GM12878 (cell line): Measurements from ENCODE around the gene ELP6. TPM values are rescaled to one million over a fixed set of nuclear protein-coding genes. Genes with fewer than 3 reads are reported as not detected.

Source experiments
- BACH1 ChIP-seq: fragments of 450-650 bp; IDR thresholded peaks from 2 replicates; pipeline ENCODE4 v1.6.1; 2017; ENCODE audit warnings: mild to moderate bottlenecking, borderline replicate concordance
- BRCA1 ChIP-seq: IDR thresholded peaks from 2 replicates; pipeline ENCODE4 v1.6.1; 2011; ENCODE audit warnings: low read depth, low read length, improper control_type of control experiment
- CREB1 ChIP-seq: IDR thresholded peaks from 2 replicates; pipeline ENCODE4 v1.6.1; 2012; ENCODE audit warnings: low read depth, mild to moderate bottlenecking, inconsistent platforms
- E2F8 ChIP-seq: fragments of 450-650 bp; IDR thresholded peaks from 2 replicates; pipeline ENCODE4 v1.6.1; 2018; ENCODE audit warnings: mild to moderate bottlenecking, low read depth, moderate library complexity; ENCODE audit not compliant: partially characterized antibody
- EGR1 ChIP-seq, 2 experiments: IDR thresholded peaks; 1 replicate in 1 of 2; 2 replicates in 1 of 2; pipeline ENCODE4 v1.6.1; 2011 to 2012; ENCODE audit warnings: low read depth in 2 of 2, low read length in 2 of 2, borderline replicate concordance in 1 of 2, mild to moderate bottlenecking in 1 of 2, moderate library complexity in 1 of 2
- FOXK2 ChIP-seq: fragments of 450-650 bp; IDR thresholded peaks from 2 replicates; pipeline ENCODE4 v1.6.1; 2017; ENCODE audit warnings: mild to moderate bottlenecking, moderate library complexity
- GABPA ChIP-seq: IDR thresholded peaks from 2 replicates; pipeline ENCODE4 v1.6.1; 2014; ENCODE audit warnings: antibody characterized with exemption, low read depth, mild to moderate bottlenecking, inconsistent platforms
- MTA3 ChIP-seq: IDR thresholded peaks from 2 replicates; pipeline ENCODE4 v1.6.1; 2012; ENCODE audit warnings: low read length, inconsistent platforms, borderline replicate concordance
- NFYB ChIP-seq: IDR thresholded peaks from 2 replicates; pipeline ENCODE4 v1.6.1; 2011; ENCODE audit warnings: low read depth, mild to moderate bottlenecking, low read length, improper control_type of control experiment, moderate library complexity; ENCODE audit not compliant: insufficient read depth
- PML ChIP-seq: IDR thresholded peaks from 2 replicates; pipeline ENCODE4 v1.6.1; 2012; ENCODE audit warnings: low read length, inconsistent platforms
- RAD51 ChIP-seq: fragments of 450-650 bp; IDR thresholded peaks from 2 replicates; pipeline ENCODE4 v1.6.1; 2016; ENCODE audit warnings: moderate library complexity, mild to moderate bottlenecking, inconsistent platforms
- RFX5 ChIP-seq: IDR thresholded peaks from 2 replicates; pipeline ENCODE4 v1.6.1; 2011; ENCODE audit warnings: low read depth, low read length, improper control_type of control experiment
- RUNX3 ChIP-seq: IDR thresholded peaks from 2 replicates; pipeline ENCODE4 v1.6.1; 2012; ENCODE audit warnings: low read length, inconsistent platforms
- SIX5 ChIP-seq: IDR thresholded peaks from 2 replicates; pipeline ENCODE4 v1.6.1; 2011; ENCODE audit warnings: mild to moderate bottlenecking, low read depth, low read length, moderate library complexity; ENCODE audit not compliant: severe bottlenecking
- SREBF1 ChIP-seq: IDR thresholded peaks from 2 replicates; pipeline ENCODE4 v1.6.1; 2012; ENCODE audit warnings: mild to moderate bottlenecking, low read length
- SRF ChIP-seq, 2 experiments: IDR thresholded peaks; 2 replicates each; pipeline ENCODE4 v1.6.1; 2011; ENCODE audit warnings: low read depth in 2 of 2, low read length in 2 of 2, mild to moderate bottlenecking in 1 of 2, moderate library complexity in 1 of 2
- TCF12 ChIP-seq: IDR thresholded peaks from 2 replicates; pipeline ENCODE4 v1.6.1; 2011; ENCODE audit warnings: low read depth, mild to moderate bottlenecking, low read length
- WRNIP1 ChIP-seq: IDR thresholded peaks from 2 replicates; pipeline ENCODE4 v1.6.1; 2011; ENCODE audit warnings: low read depth, low read length, improper control_type of control experiment, borderline replicate concordance
- YBX1 ChIP-seq: fragments of 450-650 bp; IDR thresholded peaks from 2 replicates; pipeline ENCODE4 v1.6.1; 2016; ENCODE audit warnings: antibody characterized with exemption
- polyA plus RNA-seq, 11 experiments: library from polyadenylated mRNA; depleted of rRNA in 4 of 11; unstranded in 6 of 11; stranded (reverse) in 5 of 11; fragments of >200 nt; fragmentation: Nextera tagmentation in 4 of 11; fragmentation: Illumina TruSeq in 1 of 11; extraction: Ambion mirVana in 4 of 11; extraction: Trizol in 1 of 11; gene quantifications; 1 replicate in 1 of 11; 2 replicates in 10 of 11; pipeline versions ENCODE4 v1.2.1 to v1.2.3, GENCODE V29; 2011 to 2016; ENCODE audit warnings: inconsistent platforms in 2 of 11, missing spikeins in 2 of 11, low read depth in 1 of 11
- total RNA-seq, 4 experiments: library from RNA; depleted of rRNA in 3 of 4; stranded (reverse); fragments of >200 nt in 3 of 4; fragmentation: Illumina TruSeq in 1 of 4; extraction: Trizol in 1 of 4; gene quantifications; 2 replicates each; pipeline versions ENCODE4 v1.2.1 to v1.2.3, GENCODE V29; 2013 to 2021
- TF ChIP-seq, protein P1 (sequence below): IDR thresholded peaks from 2 replicates; pipeline ENCODE4 v1.6.1; 2011; ENCODE audit warnings: borderline replicate concordance, low read depth, mild to moderate bottlenecking, moderate library complexity, mixed read lengths, low read length; ENCODE audit not compliant: insufficient read depth; ENCODE audit errors: extremely low read length
- TF ChIP-seq, protein P2 (sequence below): IDR thresholded peaks from 2 replicates; pipeline ENCODE4 v1.6.1; 2012; ENCODE audit warnings: low read length, inconsistent platforms
- TF ChIP-seq, protein P3 (sequence below): fragments of 450-650 bp; formaldehyde crosslinking; IDR thresholded peaks from 2 replicates; pipeline ENCODE4 v1.4.0; 2020; ENCODE audit warnings: mild to moderate bottlenecking, moderate library complexity

ELP6 gene
- total and polyA plus RNA-seq, 10 of the 15 experiments (the other 5 are each of a cell fraction or from before 2014, with no cell fraction given), result 39.5 to 83.3 (median 50.2) TPM

DNA sequence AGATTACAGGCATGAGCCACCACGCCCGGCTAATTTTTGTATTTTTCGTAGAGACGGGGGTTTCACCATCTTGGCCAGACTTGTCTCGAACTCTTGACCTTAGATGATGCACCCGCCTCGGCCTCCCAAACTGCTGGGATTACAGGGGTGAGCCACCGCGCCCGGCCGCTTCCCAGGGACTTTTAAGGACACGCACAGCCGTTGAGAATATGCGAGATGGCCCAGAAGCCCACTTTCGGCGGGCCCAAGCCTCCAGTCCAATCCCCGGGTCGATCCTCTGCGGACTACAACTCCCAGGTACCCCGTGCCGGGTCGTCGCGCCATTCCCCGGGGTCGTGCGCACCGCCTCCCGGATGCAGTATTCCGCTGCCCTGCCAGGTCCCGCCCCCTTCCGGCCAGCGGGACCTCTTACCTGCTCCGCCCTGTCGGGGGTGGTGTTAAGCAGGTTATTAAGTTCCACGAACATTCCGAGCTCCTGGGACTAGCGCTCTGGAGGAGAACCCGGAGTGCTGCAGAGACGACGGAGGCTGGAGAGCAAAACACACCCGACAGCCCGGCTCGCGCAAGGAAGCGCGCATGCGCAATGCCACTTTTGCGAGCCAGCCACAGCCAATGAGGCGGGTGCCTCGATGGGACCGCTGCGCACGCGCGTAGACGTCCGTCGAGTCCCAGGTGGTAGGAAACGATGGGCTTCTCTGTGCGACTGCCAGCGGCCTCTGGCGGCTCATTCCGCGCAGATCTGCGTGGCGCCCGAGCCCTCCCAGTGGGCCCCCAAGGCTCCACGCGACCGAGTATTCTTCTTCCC, at the start of gene ELP6 (continued):
- TF ChIP-seq RFX5 (no peak), CREB1 (peak; percentile 78), FOXK2 (no peak), E2F8 (no peak), MTA3 (no peak), RUNX3 (no peak), BRCA1 (no peak), PML (peak; percentile 98), RAD51 (no peak), BACH1 (peak; percentile 62; the same call in 1 of the 2 replicates), SREBF1 (peak; percentile 62; the same call in 1 of the 2 replicates), YBX1 (no peak), NFYB (no peak), SIX5 (peak; percentile 88), WRNIP1 (no peak), GABPA (peak; percentile 93), EGR1 (IDR thresholded peaks at IDR 0.05; ENCODE audit: borderline replicate concordance in 1 of 2, low read depth in 2 of 2, low read length in 2 of 2) (peak in 1 of 2 experiments; percentile 14; a peak in 1 of 3 replicates), SRF (IDR thresholded peaks at IDR 0.05; ENCODE audit: low read depth in 2 of 2, low read length in 2 of 2) (no peak), TCF12 (peak; percentile 47; the same call in 1 of the 2 replicates)
- TF ChIP-seq, protein P1, sequence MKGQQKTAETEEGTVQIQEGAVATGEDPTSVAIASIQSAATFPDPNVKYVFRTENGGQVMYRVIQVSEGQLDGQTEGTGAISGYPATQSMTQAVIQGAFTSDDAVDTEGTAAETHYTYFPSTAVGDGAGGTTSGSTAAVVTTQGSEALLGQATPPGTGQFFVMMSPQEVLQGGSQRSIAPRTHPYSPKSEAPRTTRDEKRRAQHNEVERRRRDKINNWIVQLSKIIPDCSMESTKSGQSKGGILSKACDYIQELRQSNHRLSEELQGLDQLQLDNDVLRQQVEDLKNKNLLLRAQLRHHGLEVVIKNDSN, result no peak
- TF ChIP-seq, protein P2, sequence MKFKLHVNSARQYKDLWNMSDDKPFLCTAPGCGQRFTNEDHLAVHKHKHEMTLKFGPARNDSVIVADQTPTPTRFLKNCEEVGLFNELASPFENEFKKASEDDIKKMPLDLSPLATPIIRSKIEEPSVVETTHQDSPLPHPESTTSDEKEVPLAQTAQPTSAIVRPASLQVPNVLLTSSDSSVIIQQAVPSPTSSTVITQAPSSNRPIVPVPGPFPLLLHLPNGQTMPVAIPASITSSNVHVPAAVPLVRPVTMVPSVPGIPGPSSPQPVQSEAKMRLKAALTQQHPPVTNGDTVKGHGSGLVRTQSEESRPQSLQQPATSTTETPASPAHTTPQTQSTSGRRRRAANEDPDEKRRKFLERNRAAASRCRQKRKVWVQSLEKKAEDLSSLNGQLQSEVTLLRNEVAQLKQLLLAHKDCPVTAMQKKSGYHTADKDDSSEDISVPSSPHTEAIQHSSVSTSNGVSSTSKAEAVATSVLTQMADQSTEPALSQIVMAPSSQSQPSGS, result no peak
- TF ChIP-seq, protein P3, sequence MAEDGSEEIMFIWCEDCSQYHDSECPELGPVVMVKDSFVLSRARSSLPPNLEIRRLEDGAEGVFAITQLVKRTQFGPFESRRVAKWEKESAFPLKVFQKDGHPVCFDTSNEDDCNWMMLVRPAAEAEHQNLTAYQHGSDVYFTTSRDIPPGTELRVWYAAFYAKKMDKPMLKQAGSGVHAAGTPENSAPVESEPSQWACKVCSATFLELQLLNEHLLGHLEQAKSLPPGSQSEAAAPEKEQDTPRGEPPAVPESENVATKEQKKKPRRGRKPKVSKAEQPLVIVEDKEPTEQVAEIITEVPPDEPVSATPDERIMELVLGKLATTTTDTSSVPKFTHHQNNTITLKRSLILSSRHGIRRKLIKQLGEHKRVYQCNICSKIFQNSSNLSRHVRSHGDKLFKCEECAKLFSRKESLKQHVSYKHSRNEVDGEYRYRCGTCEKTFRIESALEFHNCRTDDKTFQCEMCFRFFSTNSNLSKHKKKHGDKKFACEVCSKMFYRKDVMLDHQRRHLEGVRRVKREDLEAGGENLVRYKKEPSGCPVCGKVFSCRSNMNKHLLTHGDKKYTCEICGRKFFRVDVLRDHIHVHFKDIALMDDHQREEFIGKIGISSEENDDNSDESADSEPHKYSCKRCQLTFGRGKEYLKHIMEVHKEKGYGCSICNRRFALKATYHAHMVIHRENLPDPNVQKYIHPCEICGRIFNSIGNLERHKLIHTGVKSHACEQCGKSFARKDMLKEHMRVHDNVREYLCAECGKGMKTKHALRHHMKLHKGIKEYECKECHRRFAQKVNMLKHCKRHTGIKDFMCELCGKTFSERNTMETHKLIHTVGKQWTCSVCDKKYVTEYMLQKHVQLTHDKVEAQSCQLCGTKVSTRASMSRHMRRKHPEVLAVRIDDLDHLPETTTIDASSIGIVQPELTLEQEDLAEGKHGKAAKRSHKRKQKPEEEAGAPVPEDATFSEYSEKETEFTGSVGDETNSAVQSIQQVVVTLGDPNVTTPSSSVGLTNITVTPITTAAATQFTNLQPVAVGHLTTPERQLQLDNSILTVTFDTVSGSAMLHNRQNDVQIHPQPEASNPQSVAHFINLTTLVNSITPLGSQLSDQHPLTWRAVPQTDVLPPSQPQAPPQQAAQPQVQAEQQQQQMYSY, result no peak
